Breast epithelium (tissue), 4 donors: Measurements from ENCODE around the gene COL8A1. TPM values are rescaled to one million over a fixed set of nuclear protein-coding genes. Genes with fewer than 3 reads are reported as not detected.

Experiments
- DNase-seq, 2 donors: peaks; one replicate each; pipeline ENCODE4 v3.0.0-alpha.2; 2019; ENCODE audit warnings: low spot score in 2 of 2
- H3K27ac ChIP-seq, 2 donors: fragments of 200-600 bp; sonication (generic) in 1 of 2; one replicate each; pipeline ENCODE4 v1.5.1; 2016 to 2019; ENCODE audit warnings: mild to moderate bottlenecking in 1 of 2
- H3K27me3 ChIP-seq, 2 donors: fragments of 200-600 bp; sonication (generic) in 1 of 2; one replicate each; pipeline versions ENCODE4 v1.5.1 to v1.6.0; 2017 to 2019; ENCODE audit warnings: control low read depth in 1 of 2, mild to moderate bottlenecking in 1 of 2
- H3K36me3 ChIP-seq: fragments of 200-600 bp; one replicate; pipeline ENCODE4 v1.5.1; 2019
- H3K4me1 ChIP-seq, 2 donors: fragments of 200-600 bp; sonication (generic); one replicate each; pipeline ENCODE4 v1.5.1; 2016 to 2019; ENCODE audit warnings: control low read depth in 1 of 2
- H3K4me3 ChIP-seq, 3 donors: fragments of 200-600 bp; sonication (generic); 1 replicate in 2 of 3; 2 replicates in 1 of 3; pipeline ENCODE4 v1.5.1; 2016 to 2019; ENCODE audit warnings: mild to moderate bottlenecking in 3 of 3, moderate library complexity in 2 of 3
- H3K9me3 ChIP-seq, 2 donors: fragments of 200-600 bp; sonication (generic) in 1 of 2; one replicate each; pipeline ENCODE4 v1.5.1; 2016 to 2019; ENCODE audit warnings: control low read depth in 1 of 2
- POLR2A ChIP-seq: fragments of 450-650 bp; IDR thresholded peaks from one replicate; pipeline ENCODE4 v1.6.1; 2016; ENCODE audit warnings: antibody characterized with exemption, mild to moderate bottlenecking, moderate library complexity
- POLR2AphosphoS5 ChIP-seq, 3 donors: sonication (generic); formaldehyde crosslinking; IDR thresholded peaks; one replicate each; pipeline ENCODE4 v1.6.1; 2017; ENCODE audit warnings: antibody characterized with exemption in 3 of 3
- intact Hi-C: fragments of 100-400 bp; cut with DNase I; formaldehyde crosslinking; loops from one replicate; pipeline ENCODE4 v1.15.1; 2023; ENCODE audit warnings: low total_unique reads
- total RNA-seq, 3 donors: library from RNA; depleted of rRNA; stranded (reverse); fragments of >200 nt; gene quantifications; one replicate each; pipeline ENCODE4 v1.1.0, GENCODE V29; 2016
- TF ChIP-seq, protein P1 (sequence below), 3 donors: fragments of 450-650 bp; IDR thresholded peaks; one replicate each; pipeline ENCODE4 v1.5.1; 2016 to 2017; ENCODE audit warnings: antibody characterized with exemption in 3 of 3, mild to moderate bottlenecking in 3 of 3, moderate library complexity in 3 of 3

COL8A1 gene
- total RNA-seq, 3 donors from 2014 or later, result 9.2 to 43.6 (median 13.6) TPM

- Histone ChIP-seq H3K4me3 (no peak overlapping the region), H3K4me1 (no peaks in the 10 kb centered on the region), H3K9me3 (no peaks in the 10 kb centered on the region), H3K27ac (no peak overlapping the region), H3K36me3 (no peaks in the 10 kb centered on the region), H3K27me3 (peaks cover 0 to 3% of the 10 kb centered on the region in 2 donors)
- no peak for DNase-seq
- intact Hi-C loops, result no loop called here
- TF ChIP-seq POLR2A (no peak), POLR2AphosphoS5 (IDR thresholded peaks at IDR 0.05) (no peak)
- TF ChIP-seq, protein P1, sequence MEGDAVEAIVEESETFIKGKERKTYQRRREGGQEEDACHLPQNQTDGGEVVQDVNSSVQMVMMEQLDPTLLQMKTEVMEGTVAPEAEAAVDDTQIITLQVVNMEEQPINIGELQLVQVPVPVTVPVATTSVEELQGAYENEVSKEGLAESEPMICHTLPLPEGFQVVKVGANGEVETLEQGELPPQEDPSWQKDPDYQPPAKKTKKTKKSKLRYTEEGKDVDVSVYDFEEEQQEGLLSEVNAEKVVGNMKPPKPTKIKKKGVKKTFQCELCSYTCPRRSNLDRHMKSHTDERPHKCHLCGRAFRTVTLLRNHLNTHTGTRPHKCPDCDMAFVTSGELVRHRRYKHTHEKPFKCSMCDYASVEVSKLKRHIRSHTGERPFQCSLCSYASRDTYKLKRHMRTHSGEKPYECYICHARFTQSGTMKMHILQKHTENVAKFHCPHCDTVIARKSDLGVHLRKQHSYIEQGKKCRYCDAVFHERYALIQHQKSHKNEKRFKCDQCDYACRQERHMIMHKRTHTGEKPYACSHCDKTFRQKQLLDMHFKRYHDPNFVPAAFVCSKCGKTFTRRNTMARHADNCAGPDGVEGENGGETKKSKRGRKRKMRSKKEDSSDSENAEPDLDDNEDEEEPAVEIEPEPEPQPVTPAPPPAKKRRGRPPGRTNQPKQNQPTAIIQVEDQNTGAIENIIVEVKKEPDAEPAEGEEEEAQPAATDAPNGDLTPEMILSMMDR (IDR thresholded peaks at IDR 0.05), result no peak
These were observed 21.6 kb downstream of the COL8A1 start for GRCh38 chr3:99659951-99660350.

GRCh38 chr3:99662838-99663570 lies 24.6 kb downstream of the COL8A1 start:
- H3K4me1 ChIP-seq, result no peaks in the 10 kb centered on the region
- TF ChIP-seq POLR2AphosphoS5 (IDR thresholded peaks at IDR 0.05) (no peak), POLR2A (no peak)
- TF ChIP-seq, protein P1 (IDR thresholded peaks at IDR 0.05), result no peak
- intact Hi-C loops, result no loop called here
- no peaks in the 10 kb centered on the region for H3K9me3 ChIP-seq
- H3K36me3 ChIP-seq, result no peaks in the 10 kb centered on the region
- no peak overlapping the region for H3K4me3 ChIP-seq
- DNase-seq, result no peak
- peaks cover 0 to 7% of the 10 kb centered on the region in 2 donors for H3K27me3 ChIP-seq
- no peak overlapping the region for H3K27ac ChIP-seq

GRCh38 chr3:99663977-99664376 lies 25.6 kb downstream of the COL8A1 start:
- Histone ChIP-seq H3K27ac (no peak overlapping the region), H3K4me1 (no peaks in the 10 kb centered on the region), H3K27me3 (peaks cover 0 to 7% of the 10 kb centered on the region in 2 donors), H3K9me3 (no peaks in the 10 kb centered on the region), H3K36me3 (no peaks in the 10 kb centered on the region), H3K4me3 (no peak overlapping the region)
- intact Hi-C loops, result no loop called here
- no peak for TF ChIP-seq POLR2A
- TF ChIP-seq, protein P1 (IDR thresholded peaks at IDR 0.05), result no peak
- TF ChIP-seq POLR2AphosphoS5 (IDR thresholded peaks at IDR 0.05), result no peak
- no peak for DNase-seq

DNA sequence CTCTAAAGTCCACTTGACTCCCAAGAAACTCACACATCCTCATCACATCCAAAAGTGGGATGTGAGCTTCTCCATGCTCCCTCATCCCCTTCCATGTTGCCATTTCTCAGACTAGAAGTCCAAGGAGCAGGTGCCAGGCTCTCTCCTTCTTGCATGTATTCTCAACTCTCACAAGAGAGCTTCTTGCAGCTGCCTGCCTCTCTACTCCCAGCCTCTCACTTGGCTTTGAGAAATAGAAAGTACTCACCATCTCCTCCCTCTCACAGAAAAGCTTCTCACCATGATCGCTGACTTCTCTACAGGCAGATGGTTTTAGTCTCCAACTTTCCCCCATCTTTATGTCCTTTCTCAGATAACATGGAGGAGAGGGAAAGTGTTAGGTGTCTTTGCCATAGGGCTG lies 26.6 kb downstream of the COL8A1 start:
- Histone ChIP-seq H3K4me1 (no peaks in the 10 kb centered on the region), H3K9me3 (no peaks in the 10 kb centered on the region), H3K4me3 (no peak overlapping the region), H3K27ac (no peak overlapping the region), H3K36me3 (no peaks in the 10 kb centered on the region), H3K27me3 (peaks cover 0 to 7% of the 10 kb centered on the region in 2 donors)
- DNase-seq, result no peak
- intact Hi-C loops, result no loop called here
- TF ChIP-seq POLR2A, result no peak
- TF ChIP-seq, protein P1 (IDR thresholded peaks at IDR 0.05), result no peak

GRCh38 chr3:99666201-99666600 lies 27.8 kb downstream of the COL8A1 start:
- no peaks in the 10 kb centered on the region for H3K9me3 ChIP-seq
- intact Hi-C loops, result no loop called here
- no peak overlapping the region for H3K4me3 ChIP-seq
- DNase-seq, result no peak
- TF ChIP-seq POLR2AphosphoS5 (IDR thresholded peaks at IDR 0.05), result no peak
- no peak for TF ChIP-seq POLR2A
- TF ChIP-seq, protein P1 (IDR thresholded peaks at IDR 0.05), result no peak
- no peaks in the 10 kb centered on the region for H3K4me1 ChIP-seq
- peaks cover 0 to 7% of the 10 kb centered on the region in 2 donors for H3K27me3 ChIP-seq
- H3K36me3 ChIP-seq, result no peaks in the 10 kb centered on the region
- H3K27ac ChIP-seq, result no peak overlapping the region
